DOHH2 (cell line): ENCODE results near the gene CBLC.

Source experiments
- H3F3A ChIP-seq: fragments of 200-600 bp; sonication (generic), shearing (Covaris generic); 2 replicates; pipeline ENCODE4 v1.6.0; 2016; ENCODE audit warnings: antibody characterized with exemption, mild to moderate bottlenecking; ENCODE audit not compliant: control insufficient read depth, insufficient read depth
- H3K27ac ChIP-seq: fragments of 200-600 bp; sonication (generic); 2 replicates; pipeline ENCODE4 v1.5.1; 2014; ENCODE audit warnings: low read depth, mild to moderate bottlenecking, low read length, moderate library complexity
- H3K27me3 ChIP-seq: fragments of 200-600 bp; sonication (generic); 2 replicates; pipeline ENCODE4 v1.6.1; 2014; ENCODE audit warnings: mild to moderate bottlenecking, low read length, mixed read lengths; ENCODE audit not compliant: control insufficient read depth
- H3K36me3 ChIP-seq: fragments of 200-600 bp; sonication (generic); 2 replicates; pipeline ENCODE4 v1.6.1; 2014; ENCODE audit warnings: mild to moderate bottlenecking, low read length, moderate library complexity, mixed read lengths; ENCODE audit not compliant: control insufficient read depth
- H3K4me1 ChIP-seq: fragments of 200-600 bp; sonication (generic); 2 replicates; pipeline ENCODE4 v1.6.1; 2014; ENCODE audit warnings: mild to moderate bottlenecking, low read length, mixed read lengths; ENCODE audit not compliant: control insufficient read depth
- H3K4me2 ChIP-seq: fragments of 200-600 bp; sonication (generic); 2 replicates; pipeline ENCODE4 v1.6.0; 2014; ENCODE audit warnings: mild to moderate bottlenecking, low read length, moderate library complexity
- H3K4me3 ChIP-seq: fragments of 200-600 bp; sonication (generic); 2 replicates; pipeline ENCODE4 v1.5.1; 2014; ENCODE audit warnings: mild to moderate bottlenecking, low read length, mixed read lengths
- H3K79me2 ChIP-seq: fragments of 200-600 bp; sonication (generic); 2 replicates; pipeline ENCODE4 v1.6.1; 2014; ENCODE audit warnings: mild to moderate bottlenecking, low read length, mixed read lengths; ENCODE audit not compliant: control insufficient read depth
- H3K9me2 ChIP-seq: fragments of 200-600 bp; sonication (generic); replicated peaks from 2 replicates; pipeline ENCODE4 v1.6.1; 2014; ENCODE audit warnings: mild to moderate bottlenecking, low read length, mixed read lengths; ENCODE audit not compliant: control insufficient read depth
- H3K9me3 ChIP-seq: fragments of 200-600 bp; sonication (generic); 2 replicates; pipeline ENCODE4 v1.6.1; 2014; ENCODE audit warnings: antibody characterized with exemption, low read length, mixed read lengths; ENCODE audit not compliant: control insufficient read depth, insufficient read depth
- H4K20me1 ChIP-seq: fragments of 200-600 bp; sonication (generic); 2 replicates; pipeline ENCODE4 v1.6.0; 2014; ENCODE audit warnings: low read depth, mild to moderate bottlenecking, antibody characterized with exemption, low read length, moderate library complexity; ENCODE audit not compliant: control insufficient read depth, insufficient read depth
- EZH2phosphoT487 ChIP-seq: fragments of 200-600 bp; sonication (generic); IDR thresholded peaks from 2 replicates; pipeline ENCODE4 v1.6.1; 2017; ENCODE audit warnings: borderline replicate concordance, mild to moderate bottlenecking, antibody characterized with exemption, low read length, moderate library complexity, mixed read lengths
- TF ChIP-seq, protein P1 (sequence below): fragments of 200-600 bp; sonication (generic); IDR thresholded peaks from one replicate; pipeline ENCODE4 v1.5.1; 2014; ENCODE audit warnings: antibody characterized with exemption, mild to moderate bottlenecking, low read depth, low read length; ENCODE audit not compliant: poor library complexity, severe bottlenecking

The CBLC gene

DNA sequence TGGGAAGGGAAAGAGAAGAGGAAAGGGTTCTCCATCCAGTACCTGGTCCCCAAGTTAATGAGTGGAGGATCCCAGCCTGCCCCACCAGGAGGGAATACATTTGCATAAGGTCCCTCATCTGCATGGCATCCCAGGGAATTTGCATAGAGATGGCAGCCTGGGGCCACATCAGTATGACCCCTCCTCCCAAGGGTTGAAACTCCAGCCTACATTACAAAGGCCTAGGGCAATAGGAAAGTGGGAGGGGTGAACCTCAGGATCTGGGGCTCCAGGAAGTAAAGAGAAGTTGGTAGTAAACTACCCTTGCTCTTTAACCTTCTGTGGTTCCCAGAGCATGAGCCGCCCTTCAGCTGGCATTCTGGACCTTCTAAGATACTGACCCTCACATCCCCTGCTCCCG lies 61.6 kb downstream of the CBLC start:
- Histone ChIP-seq H3K79me2 (no peaks in the 10 kb centered on the region), H3K27me3 (no peaks in the 10 kb centered on the region), H3F3A (no peaks in the 10 kb centered on the region), H3K4me3 (no peak overlapping the region), H3K9me3 (no peaks in the 10 kb centered on the region), H3K4me1 (no peaks in the 10 kb centered on the region; the same call in 1 of the 2 replicates), H4K20me1 (no peaks in the 10 kb centered on the region), H3K27ac (no peak overlapping the region), H3K4me2 (no peak overlapping the region), H3K36me3 (no peaks in the 10 kb centered on the region), H3K9me2 (no peaks in the 10 kb centered on the region)
- TF ChIP-seq EZH2phosphoT487: no peak
- TF ChIP-seq, protein P1, sequence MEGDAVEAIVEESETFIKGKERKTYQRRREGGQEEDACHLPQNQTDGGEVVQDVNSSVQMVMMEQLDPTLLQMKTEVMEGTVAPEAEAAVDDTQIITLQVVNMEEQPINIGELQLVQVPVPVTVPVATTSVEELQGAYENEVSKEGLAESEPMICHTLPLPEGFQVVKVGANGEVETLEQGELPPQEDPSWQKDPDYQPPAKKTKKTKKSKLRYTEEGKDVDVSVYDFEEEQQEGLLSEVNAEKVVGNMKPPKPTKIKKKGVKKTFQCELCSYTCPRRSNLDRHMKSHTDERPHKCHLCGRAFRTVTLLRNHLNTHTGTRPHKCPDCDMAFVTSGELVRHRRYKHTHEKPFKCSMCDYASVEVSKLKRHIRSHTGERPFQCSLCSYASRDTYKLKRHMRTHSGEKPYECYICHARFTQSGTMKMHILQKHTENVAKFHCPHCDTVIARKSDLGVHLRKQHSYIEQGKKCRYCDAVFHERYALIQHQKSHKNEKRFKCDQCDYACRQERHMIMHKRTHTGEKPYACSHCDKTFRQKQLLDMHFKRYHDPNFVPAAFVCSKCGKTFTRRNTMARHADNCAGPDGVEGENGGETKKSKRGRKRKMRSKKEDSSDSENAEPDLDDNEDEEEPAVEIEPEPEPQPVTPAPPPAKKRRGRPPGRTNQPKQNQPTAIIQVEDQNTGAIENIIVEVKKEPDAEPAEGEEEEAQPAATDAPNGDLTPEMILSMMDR: no peak

DNA sequence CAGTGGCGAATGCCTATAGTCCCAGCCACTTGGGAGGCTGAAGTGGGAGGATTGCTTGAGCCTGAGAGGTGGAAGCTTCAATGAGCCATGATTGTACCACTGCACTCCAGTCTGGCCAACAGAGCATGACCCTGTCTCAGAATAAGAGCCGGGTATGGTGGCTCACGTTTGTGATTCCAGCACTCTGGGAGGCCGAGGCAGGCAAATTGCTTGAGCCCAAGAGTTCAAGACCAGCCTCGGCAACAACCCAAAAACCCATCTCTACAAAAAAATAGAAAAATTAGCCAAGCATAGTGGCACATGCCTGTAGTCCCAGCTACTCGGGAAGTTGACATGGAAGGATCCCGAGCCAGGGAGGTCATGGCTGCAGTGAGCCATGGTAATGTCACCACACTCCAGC lies 63.1 kb downstream of the CBLC start:
- H3K27me3 ChIP-seq: no peaks in the 10 kb centered on the region
- H3K9me2 ChIP-seq: no peaks in the 10 kb centered on the region
- no peak overlapping the region for H3K4me2 ChIP-seq
- no peaks in the 10 kb centered on the region for H3K79me2 ChIP-seq
- no peaks in the 10 kb centered on the region for H4K20me1 ChIP-seq
- 0 out of 2 replicates have a peak, but pooled peaks cover 2% of the 10 kb centered on the region for H3F3A ChIP-seq
- no peak overlapping the region for H3K4me3 ChIP-seq
- no peak for TF ChIP-seq EZH2phosphoT487
- TF ChIP-seq, protein P1: no peak
- no peaks in the 10 kb centered on the region for H3K36me3 ChIP-seq
- H3K4me1 ChIP-seq: peaks cover 13% of the 10 kb centered on the region
- H3K27ac ChIP-seq: no peak overlapping the region
- no peaks in the 10 kb centered on the region for H3K9me3 ChIP-seq

DNA sequence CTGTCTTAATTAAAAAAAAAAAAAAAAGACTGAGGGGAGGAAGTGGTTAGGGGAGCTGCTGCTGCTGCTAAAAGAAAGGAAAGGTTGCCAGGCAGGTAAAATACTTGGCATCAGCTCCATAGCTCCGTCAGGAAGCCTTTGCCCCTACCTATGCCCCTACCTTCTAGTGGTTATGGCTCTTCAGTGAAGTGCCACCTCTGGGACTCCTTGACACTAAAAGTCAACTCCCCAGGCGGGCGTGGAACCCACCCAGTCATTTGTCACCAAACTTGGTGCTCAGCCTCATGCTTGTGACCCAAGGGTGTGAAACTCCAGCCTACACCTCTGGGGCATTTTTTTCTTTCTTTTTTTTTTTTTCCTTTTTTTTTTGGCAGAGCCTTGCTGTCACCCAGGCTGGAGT lies 63.5 kb downstream of the CBLC start:
- Histone ChIP-seq H3K4me3 (no peak overlapping the region), H3F3A (0 out of 2 replicates have a peak, but pooled peaks cover 2% of the 10 kb centered on the region), H3K4me1 (peaks cover 16% of the 10 kb centered on the region), H3K9me2 (no peaks in the 10 kb centered on the region), H3K27me3 (no peaks in the 10 kb centered on the region), H3K36me3 (no peaks in the 10 kb centered on the region), H3K79me2 (no peaks in the 10 kb centered on the region), H3K27ac (no peak overlapping the region), H3K4me2 (no peak overlapping the region), H3K9me3 (no peaks in the 10 kb centered on the region), H4K20me1 (no peaks in the 10 kb centered on the region)
- TF ChIP-seq, protein P1: no peak
- TF ChIP-seq EZH2phosphoT487: no peak
